Transverse colon (tissue), 4 donors: Measurements from ENCODE around the gene GOLIM4.

Experiments
- EP300 ChIP-seq: sonication (generic); formaldehyde crosslinking; IDR thresholded peaks from one replicate; pipeline ENCODE4 v1.6.1; 2017; ENCODE audit warnings: antibody characterized with exemption, low read depth
- POLR2A ChIP-seq: fragments of 450-650 bp; IDR thresholded peaks from one replicate; pipeline ENCODE4 v1.6.1; 2016; ENCODE audit warnings: antibody characterized with exemption, mild to moderate bottlenecking, moderate library complexity
- POLR2AphosphoS5 ChIP-seq, 3 donors: sonication (generic); formaldehyde crosslinking; IDR thresholded peaks; one replicate each; pipeline ENCODE4 v1.6.1; 2016; ENCODE audit warnings: antibody characterized with exemption in 3 of 3
- TF ChIP-seq, protein P1 (sequence below), 5 experiments: fragments of 200-600 bp in 3 of 5; fragments of 450-650 bp in 2 of 5; sonication (generic) in 3 of 5; IDR thresholded peaks; 1 replicate in 2 of 5; 2 replicates in 3 of 5; pipeline ENCODE4 v1.5.1; 2016 to 2017; ENCODE audit warnings: antibody characterized with exemption in 5 of 5, inconsistent platforms in 3 of 5, mild to moderate bottlenecking in 2 of 5, moderate library complexity in 1 of 5

DNA sequence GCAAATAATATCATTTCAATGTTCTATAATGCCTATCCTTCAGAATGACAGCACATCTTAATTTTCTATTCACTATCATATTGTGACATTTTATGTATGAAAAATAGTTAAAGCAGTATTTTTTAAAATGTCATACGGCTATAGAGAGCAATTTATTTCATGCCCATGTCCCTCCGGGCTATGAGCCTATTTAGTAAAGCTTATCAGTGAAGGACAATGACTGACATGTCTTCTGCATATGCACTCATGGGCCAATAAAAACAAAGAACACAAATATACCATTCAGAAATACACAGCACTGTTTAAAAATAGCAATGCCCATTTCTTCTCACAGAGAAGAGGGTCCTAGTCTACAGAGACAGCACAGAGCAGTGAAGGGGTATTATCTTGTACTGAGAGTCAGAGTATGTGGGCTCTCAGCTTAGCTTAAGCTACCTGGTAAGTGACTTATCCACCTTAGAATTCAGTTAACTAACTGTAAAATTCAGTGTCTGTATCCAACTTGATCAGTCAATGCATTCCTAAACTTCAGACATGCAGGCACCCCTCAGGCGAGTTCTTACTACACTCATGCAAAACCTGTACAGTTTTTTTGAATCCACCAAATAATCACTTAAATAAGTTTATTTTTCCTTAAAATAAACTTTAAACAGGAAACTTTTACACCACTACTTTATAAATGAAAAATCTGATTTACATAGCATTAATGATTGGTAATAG lies 9.0 kb downstream of the GOLIM4 start:
- TF ChIP-seq, protein P1, sequence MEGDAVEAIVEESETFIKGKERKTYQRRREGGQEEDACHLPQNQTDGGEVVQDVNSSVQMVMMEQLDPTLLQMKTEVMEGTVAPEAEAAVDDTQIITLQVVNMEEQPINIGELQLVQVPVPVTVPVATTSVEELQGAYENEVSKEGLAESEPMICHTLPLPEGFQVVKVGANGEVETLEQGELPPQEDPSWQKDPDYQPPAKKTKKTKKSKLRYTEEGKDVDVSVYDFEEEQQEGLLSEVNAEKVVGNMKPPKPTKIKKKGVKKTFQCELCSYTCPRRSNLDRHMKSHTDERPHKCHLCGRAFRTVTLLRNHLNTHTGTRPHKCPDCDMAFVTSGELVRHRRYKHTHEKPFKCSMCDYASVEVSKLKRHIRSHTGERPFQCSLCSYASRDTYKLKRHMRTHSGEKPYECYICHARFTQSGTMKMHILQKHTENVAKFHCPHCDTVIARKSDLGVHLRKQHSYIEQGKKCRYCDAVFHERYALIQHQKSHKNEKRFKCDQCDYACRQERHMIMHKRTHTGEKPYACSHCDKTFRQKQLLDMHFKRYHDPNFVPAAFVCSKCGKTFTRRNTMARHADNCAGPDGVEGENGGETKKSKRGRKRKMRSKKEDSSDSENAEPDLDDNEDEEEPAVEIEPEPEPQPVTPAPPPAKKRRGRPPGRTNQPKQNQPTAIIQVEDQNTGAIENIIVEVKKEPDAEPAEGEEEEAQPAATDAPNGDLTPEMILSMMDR (IDR thresholded peaks at IDR 0.05): no peak
- TF ChIP-seq POLR2A (no peak), EP300 (no peak), POLR2AphosphoS5 (IDR thresholded peaks at IDR 0.05) (no peak)
